GM19455 (cell line): Measurements from ENCODE around the gene LGR6.
"Not testable (repeated sequence)": the region's sequence is repeated elsewhere in the genome, so short reads cannot be mapped to it uniquely, and the experiment has no call there.

Experiments
- ATAC-seq: cut with Tn5 transposase; IDR thresholded peaks from one replicate; pipeline ENCODE4 v1.9.1; 2021; ENCODE audit not compliant: unreplicated experiment

LGR6 gene, protein sequence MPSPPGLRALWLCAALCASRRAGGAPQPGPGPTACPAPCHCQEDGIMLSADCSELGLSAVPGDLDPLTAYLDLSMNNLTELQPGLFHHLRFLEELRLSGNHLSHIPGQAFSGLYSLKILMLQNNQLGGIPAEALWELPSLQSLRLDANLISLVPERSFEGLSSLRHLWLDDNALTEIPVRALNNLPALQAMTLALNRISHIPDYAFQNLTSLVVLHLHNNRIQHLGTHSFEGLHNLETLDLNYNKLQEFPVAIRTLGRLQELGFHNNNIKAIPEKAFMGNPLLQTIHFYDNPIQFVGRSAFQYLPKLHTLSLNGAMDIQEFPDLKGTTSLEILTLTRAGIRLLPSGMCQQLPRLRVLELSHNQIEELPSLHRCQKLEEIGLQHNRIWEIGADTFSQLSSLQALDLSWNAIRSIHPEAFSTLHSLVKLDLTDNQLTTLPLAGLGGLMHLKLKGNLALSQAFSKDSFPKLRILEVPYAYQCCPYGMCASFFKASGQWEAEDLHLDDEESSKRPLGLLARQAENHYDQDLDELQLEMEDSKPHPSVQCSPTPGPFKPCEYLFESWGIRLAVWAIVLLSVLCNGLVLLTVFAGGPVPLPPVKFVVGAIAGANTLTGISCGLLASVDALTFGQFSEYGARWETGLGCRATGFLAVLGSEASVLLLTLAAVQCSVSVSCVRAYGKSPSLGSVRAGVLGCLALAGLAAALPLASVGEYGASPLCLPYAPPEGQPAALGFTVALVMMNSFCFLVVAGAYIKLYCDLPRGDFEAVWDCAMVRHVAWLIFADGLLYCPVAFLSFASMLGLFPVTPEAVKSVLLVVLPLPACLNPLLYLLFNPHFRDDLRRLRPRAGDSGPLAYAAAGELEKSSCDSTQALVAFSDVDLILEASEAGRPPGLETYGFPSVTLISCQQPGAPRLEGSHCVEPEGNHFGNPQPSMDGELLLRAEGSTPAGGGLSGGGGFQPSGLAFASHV

DNA sequence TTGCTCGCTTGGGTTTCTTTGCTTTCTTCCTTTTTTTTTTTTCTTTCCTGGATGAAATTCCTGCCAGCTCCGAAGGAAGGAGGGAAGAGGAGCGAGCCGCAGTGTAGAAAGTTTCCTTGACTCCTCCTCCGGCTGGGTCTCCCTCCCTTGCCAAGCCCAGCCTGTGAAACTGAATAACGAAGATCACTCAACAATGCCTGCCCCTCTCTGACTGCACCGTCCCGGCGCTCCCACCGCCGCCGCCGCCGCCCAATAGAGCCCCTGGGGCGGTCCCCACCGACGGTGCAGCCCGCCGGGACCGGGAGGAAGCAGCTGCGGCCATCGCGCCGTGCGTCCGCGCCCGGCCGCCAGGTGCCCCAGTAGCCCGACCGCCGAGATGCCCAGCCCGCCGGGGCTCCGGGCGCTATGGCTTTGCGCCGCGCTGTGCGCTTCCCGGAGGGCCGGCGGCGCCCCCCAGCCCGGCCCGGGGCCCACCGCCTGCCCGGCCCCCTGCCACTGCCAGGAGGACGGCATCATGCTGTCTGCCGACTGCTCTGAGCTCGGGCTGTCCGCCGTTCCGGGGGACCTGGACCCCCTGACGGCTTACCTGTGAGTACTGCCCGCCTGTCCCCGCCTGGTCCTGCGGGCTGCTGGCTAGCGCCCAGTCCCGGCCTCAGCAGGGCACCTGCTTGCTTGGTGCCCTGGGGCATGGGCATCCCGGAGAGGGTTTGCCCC is at the start of gene LGR6:
LGR6 (plus strand) TSS at position 186 of the 714 bp plus-strand sequence; CDS start at position 377, 191 bp downstream.
- ATAC-seq, result no peak

DNA sequence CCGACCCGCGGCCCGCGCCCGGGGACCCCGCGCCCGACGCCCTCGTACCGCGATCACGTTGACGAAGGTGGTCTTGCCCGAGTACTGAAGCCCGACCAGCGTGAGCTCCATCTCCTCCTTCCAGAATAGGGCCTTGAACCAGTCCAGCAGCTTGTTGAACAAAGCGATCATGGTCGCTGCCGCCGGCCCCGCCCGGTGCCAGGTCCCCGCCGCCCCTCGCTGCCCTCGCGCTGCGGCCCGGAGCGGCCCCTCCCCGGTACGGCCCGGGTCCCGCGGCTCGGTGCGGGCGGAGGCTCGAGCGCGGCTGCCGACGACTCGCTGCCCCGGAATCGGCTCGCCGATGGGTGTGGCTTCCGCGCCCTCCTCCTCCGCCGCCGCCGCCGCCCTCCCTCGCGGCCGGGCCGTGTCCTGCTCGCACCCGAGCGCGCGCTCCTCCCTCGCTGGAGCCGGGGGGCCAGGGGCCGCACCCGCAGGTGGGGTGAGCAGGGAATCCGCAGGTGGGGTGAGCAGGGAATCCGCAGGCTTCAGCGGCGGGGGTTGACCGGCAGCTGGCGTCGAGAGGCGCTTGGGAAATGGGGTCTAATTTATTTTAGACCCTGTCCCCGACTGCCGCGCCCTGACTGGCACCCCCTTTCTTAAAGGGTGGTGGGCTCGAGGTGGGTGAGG is 49.1 kb upstream of the LGR6 start, which contains the start of gene ARL8A:
ARL8A (minus strand) TSS at position 336 of the 666 bp plus-strand sequence; CDS start at position 171, 165 bp downstream.
- ATAC-seq, result peak; percentile 64

DNA sequence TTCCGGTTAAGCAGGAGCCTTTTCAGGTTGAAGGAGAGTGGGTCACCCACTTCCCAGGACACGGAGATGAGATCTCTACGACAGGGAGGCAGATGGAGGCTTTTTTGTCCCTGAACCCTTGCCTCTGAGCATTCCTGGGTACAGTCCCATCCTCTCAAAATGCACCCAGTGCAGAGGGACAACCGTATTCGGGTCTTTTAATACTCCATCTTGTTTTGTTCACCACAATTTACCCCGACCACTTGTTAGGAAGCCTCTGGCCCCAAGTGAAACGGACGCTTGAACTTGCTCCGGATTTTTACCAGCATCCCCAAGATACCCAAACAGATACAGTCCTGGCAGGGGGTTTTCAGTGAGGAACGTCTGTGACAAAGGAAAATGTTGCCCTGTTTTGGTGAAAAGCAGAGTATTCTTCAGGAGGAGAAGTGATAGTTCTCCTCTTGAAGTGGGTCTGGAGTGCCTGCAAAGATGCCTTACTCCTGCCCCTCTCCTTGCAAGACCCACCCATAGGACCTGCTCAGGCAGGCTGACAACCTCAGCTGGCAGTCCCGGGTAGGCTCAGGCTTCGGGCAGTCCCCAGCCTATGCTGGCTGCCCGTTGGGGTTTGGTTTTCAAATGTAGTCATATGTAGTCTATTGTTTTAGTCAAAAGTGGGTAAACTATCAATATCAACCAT is 48.4 kb upstream of the LGR6 start:
- ATAC-seq, result no peak

DNA sequence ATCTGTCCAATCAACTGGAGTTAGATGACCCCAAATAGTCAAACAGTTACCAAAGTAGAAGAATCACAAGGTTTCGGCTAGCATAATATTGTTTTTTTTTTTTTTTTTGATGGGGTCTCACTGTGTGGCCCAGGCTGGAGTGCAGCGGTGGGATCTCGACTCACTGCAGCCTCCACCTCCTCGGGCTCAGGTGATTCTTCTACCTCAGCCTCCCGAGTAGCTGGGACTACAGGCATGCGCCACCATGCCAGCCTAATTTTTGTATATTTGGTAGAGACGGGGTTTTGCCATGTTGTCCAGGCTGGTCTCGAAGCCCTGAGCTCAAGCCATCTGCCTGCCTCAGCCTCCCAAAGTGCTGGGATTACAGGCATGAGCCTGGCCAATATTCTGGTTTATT is 47.9 kb upstream of the LGR6 start:
- not testable (repeated sequence) for ATAC-seq

DNA sequence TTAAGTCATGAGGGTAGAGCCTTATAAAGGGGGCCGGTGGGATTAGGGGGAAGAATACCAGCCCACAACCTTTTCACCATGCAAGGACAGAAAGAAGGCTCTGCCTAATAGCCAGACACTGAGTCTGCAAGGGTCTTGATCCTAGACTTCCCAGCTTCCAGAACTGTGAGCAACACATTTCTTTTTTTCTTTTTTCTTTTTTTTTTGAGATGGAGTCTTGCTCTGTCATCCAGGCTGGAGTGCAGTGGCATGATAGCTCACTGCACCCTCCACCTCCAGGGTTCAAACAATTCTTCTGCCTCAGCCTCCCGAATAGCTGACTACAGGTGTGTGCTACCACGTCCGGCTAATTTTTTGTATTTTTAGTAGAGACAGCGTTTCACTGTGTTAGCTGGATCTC is 47.3 kb upstream of the LGR6 start:
- ATAC-seq, result no peak

DNA sequence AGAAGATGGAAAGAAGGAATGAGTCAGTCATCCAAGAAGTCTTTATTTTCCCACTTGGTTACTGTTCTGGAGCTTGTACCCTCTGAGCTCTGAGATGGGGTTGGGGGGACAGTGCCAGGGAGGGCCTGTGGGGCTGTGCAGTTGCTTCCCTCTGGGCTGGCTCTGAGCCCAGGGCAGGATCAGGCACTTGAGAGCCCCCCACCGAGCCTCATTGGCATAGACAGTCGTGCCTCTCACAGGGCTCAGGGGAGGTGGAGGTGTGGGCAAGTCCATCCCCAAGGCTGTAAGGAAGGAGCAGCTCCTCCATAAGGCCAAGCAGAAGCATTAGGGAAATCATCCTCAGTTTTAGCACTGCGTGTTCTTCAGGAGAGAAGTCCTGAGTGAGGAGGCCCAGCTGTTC is 46.6 kb upstream of the LGR6 start:
- no peak for ATAC-seq

DNA sequence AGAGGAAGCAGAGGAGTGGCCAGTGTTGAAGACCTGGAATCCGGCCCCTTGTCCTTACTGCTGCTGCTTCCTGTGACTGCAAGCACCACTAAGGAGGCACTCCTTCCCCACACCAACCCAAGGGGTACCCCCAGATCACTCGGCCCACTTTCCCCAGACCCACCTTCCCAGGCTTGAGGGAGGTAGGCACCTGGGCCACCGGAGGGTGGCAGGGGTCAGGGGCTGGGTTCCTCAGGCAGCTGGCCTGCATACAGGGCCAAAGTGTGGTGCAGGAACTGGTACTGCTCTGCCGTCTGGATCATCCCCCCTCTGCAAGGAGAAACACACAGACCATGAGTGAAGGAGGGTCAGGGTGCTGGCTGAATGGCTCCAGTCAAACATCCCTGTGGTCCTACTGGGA is 45.2 kb upstream of the LGR6 start:
- no peak for ATAC-seq

DNA sequence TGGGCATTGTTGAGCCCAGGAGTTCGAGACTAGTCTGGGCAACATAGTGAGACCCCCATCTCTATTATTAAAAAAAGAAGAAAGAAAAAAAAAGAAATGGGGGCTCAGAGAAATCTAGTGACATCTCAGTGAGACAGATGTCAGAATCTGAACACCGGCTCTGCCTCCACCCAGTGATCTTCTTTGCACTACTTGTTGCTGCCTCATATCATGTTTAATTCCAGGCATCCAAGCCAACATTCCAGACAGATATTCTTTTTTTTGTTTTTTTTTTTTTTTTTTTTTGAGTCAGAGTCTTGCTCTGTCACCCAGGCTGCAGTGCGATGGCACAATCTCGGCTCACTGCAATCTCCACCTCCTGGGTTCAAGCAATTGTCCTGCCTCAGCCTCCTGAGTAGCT is 44.0 kb upstream of the LGR6 start:
- ATAC-seq, result no peak

DNA sequence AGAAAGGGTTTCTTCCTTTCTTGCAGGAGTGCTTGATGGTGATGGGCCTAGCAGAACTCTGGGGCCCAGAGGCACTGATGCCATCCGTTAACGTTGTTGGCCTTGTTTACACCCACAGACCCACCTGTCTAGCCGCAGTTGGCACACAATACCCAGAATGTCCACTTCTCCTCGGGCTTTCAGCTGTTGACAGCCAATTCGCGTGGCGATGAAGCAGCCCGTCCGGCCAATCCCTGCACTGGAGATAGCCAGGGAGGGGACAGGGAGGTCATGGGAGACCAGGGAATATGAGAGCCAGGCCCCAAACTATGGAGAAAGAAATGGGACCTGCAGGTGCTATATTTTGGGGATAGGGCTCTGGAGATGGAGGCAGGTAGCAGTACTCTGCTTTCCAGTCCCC is 43.4 kb upstream of the LGR6 start:
- no peak for ATAC-seq

DNA sequence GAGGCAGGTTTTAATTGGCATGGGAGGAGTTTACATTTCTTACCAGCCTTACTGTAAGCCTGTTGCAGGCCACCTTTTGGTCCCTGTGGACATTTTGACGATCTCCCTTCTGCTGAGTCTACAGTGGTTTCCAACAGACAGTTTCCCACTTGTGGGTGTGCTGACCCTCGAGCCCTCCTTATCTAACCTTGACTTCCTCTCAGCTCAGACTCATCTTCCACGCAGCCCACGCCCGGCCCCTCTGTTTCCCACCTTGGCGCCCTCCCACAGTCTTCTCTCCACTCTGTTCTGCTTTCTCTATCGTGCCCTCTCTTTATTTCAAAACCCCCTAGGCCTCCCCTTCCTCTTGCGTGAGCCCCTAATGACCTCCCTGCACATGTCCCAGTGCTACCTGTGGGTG is 43.0 kb upstream of the LGR6 start:
- ATAC-seq, result no peak

DNA sequence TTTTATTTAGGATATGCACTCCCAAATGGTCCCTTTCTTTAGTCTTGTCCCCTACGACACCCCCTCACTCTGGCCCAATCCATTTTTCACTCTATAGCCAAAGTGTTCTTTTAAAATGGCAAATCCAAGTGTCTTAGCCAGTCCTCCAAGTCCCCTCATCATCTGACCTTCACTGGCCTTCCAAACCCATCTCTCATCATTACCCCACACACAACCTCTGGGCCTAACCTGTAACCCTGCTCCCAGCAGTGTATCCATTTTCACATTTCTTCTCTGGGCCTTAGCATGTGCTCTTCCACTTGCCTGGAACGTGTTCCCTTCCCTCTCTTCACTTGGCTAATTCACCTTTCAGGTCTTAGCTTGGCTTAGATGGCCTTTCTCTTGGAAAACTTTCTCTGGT is 42.6 kb upstream of the LGR6 start:
- ATAC-seq, result no peak

DNA sequence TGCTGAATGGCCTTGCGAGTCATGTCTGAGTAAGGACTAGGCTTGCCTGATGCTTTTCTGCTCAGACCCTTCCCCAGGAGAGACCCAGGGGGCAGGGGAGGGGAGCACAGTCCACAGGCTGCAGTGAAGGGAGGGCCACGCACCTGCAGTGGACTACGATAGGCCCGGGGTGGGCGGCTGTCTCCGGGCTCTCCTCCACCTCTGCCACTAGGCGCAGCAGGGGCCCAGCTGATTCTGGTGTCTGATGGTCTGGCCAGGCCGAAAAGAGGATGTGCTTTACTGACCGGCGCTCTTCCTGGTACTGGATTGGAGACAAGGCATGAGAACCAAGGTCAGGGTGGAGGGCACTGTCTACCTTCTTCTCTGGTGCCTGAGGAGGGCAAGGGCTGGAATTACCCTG is 41.2 kb upstream of the LGR6 start:
- no peak for ATAC-seq

DNA sequence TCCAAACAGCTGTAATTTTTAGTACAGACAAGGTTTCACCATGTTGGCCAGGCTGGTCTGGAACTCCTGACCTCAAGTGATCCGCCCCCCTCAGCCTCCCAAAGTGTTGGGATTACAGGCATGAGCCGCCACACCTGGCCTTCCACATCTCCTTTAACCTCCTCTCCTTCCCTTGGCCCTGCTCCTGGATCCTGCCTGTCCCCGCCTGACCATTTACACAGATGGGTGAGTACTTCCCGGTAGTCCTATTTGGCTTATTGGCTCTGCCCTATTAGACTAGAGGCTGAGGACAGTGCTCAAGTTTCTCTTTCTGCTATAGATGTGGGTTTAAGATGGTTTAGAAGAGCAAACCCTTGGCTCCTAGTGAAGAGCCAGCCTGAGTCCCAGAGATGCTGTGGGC is 40.3 kb upstream of the LGR6 start:
- no peak for ATAC-seq

DNA sequence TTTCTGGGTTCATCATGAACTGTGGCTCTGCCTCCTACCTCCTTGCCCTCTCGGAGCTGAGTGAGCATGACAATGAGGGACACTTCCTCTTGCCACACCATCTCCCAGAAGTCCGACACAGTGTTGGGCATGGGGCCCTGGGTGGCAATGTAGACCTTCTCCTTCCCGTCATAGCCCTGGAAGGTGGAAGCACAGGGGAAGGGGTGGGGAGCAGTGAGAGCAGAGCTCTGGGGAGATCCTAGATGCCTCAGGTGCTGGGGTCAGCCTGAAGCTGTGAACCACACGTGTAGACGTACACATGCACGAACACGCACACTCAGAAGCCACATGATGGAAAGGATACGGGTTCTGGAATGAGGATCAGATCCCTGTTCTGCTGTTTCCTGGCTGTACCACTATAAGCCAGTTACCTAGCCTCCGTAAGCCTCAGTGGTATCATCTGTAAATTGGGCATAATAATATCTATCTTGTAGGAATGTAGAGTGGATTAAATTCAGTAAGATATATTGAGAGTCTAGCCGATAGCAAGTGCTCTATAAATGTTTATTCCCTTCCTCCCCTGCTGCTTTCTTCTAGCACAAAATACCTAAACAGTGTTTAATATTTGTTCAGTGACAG is 39.3 kb upstream of the LGR6 start:
- no peak for ATAC-seq

DNA sequence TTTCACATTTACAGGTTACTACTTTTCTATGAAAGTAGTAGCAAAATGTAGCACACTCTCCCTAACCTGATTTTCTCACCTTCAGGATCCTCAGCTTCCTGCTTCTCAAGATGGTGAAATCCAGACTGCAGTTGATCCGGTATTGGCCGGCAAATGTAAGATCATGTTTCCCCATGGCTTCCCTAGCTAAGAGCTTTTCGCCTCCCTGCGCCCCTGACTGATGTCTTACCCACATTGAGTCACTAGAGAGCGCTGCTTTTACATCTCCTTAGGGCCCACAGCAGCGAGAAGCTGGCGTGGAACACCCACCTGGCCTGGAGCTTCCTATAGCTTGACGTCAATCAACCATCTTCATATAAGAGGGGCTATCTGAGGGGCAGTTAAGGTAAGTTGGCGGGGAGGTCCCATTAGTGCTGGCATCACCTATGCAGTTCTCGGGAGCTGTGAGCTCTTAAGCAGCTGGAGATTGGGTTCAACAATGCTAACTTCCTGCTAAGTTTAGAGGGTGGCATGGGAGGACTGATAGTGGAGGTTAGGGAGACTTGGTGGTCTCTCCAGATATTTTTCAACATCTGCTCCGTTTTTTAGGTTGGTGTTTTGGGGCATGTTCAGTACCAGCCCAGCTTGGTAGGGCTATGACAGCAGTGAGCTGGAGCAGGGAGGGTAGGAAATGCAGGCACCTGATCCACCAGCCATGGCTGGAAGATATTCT is 38.7 kb upstream of the LGR6 start:
- ATAC-seq, result no peak

DNA sequence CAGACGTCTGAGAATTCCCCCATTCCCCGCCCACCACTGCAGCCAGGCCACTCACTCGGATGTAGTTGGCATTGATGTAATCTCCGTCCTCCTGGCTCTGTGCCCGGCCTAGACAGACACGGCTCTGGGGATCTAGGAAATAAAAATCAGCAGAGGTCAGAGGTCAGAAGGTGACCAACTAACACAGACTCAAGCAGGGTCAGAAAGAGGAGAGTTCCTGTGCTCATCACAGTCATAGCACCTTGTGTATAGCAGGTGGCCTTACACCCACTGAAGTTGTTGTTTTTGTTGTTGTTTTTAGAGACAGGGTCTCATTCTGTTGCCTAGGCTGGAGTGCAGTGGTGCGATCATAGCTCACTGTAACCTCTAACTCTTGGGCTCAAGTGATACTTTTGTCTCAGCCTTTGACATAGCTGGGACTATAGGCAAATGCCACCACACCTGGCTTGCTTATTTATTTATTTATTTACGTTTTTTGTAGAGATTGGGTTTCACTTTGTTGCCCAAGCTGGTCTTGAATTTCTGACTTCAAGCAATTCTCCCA is 38.0 kb upstream of the LGR6 start:
- no peak for ATAC-seq

DNA sequence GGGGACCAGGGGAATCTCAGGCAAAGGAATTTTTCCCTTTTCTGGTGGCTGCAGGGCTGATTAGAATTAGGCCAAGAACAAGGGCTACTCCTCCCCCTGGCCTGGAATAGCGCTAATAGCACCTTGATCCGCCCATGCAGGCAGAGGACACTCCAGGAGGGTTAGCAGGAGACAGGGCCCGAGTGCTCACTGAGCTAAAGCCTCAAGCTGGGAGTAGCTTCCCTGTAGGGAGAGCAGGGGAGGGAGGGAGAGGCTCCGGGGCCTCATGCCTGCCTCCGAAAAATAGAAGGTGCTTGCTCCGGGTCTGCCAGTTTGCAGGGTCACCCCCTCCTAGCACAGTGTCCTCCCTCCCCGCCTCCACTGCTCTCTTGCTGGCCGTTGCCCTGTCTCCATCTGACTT is 37.0 kb upstream of the LGR6 start:
- no peak for ATAC-seq

DNA sequence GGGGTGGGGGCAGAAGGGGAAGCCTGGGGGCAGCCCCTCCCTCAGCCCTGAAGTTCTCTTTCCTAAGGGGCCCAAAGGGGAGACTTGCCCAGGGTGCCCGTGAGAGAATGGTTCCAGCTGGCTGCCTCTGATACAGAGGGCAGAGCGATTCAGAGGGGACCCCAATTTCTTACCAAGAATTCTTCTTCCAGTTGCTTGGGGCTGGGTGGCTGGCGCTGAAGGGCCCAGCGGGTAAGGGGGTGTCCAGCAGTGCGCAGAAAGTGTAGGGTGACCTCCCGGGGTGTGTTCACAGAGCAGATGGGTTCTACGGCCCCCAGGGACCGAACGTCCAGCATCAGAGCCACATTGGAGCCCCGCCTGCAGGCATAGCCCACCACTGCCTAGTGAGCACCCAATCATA is 35.7 kb upstream of the LGR6 start:
- no peak for ATAC-seq
